ENCODE results near the gene ARL5A.

Gene ARL5A

GRCh38 chr2:151851761-151852160 lies 23.5 kb upstream of the ARL5A start:
- Histone ChIP-seq H2BK5ac (ENCODE audit: low read depth, low read length, poor library complexity) (no peak overlapping the region), H2BK120ac (ENCODE audit: insufficient read depth, low read length, poor library complexity) (no peak overlapping the region), H2AFZ (ENCODE audit: insufficient read depth, low read length, poor library complexity) (no peak overlapping the region), H3K9ac (ENCODE audit: low read length) (no peak overlapping the region), H3K4me3 (ENCODE audit: low read depth, low read length) (no peak overlapping the region), H2AK5ac (ENCODE audit: low read length) (no peak overlapping the region), H3K23ac (ENCODE audit: low read length) (no peak overlapping the region), H3K36me3 (ENCODE audit: control insufficient read depth in 1 of 2, insufficient read depth in 2 of 2, low read length in 2 of 2) (no peaks in the 10 kb centered on the region), H4K8ac (ENCODE audit: low read depth, low read length) (no peak overlapping the region), H3K79me2 (ENCODE audit: control insufficient read depth, insufficient read depth, low read length, poor library complexity) (no peaks in the 10 kb centered on the region), H2BK12ac (ENCODE audit: low read length) (no peak overlapping the region), H3K27ac (ENCODE audit: low read depth, low read length) (no peak overlapping the region), H3K9me3 (ENCODE audit: insufficient read depth, low read depth, low read length) (no peaks in the 10 kb centered on the region), H3K14ac (ENCODE audit: low read length) (no peak overlapping the region), H4K91ac (ENCODE audit: low read depth, low read length) (no peak overlapping the region), H3K18ac (ENCODE audit: low read length) (no peak overlapping the region), H3K27me3 (ENCODE audit: insufficient read depth, low read length) (no peaks in the 10 kb centered on the region), H3K4me1 (ENCODE audit: control insufficient read depth in 1 of 2, insufficient read depth in 2 of 2, low read length in 2 of 2) (no peaks in the 10 kb centered on the region), H3K79me1 (ENCODE audit: low read length) (no peaks in the 10 kb centered on the region), H4K12ac (ENCODE audit: low read depth, low read length) (no peak overlapping the region), H3K4ac (ENCODE audit: low read depth, low read length) (no peak overlapping the region), H3K4me2 (ENCODE audit: low read length) (no peak overlapping the region)
- DNase-seq = peak in 1 of 2 donors; percentile 47
- no CpG with 5 or more reads among the region's 3 CpGs for WGBS (ENCODE audit: extremely low coverage, insufficient coverage, insufficient read length)

- Histone ChIP-seq H2BK5ac (ENCODE audit: low read depth, low read length, poor library complexity) (no peak overlapping the region), H3K27me3 (ENCODE audit: insufficient read depth, low read length) (no peaks in the 10 kb centered on the region), H4K12ac (ENCODE audit: low read depth, low read length) (no peak overlapping the region), H3K79me2 (ENCODE audit: control insufficient read depth, insufficient read depth, low read length, poor library complexity) (no peaks in the 10 kb centered on the region), H3K79me1 (ENCODE audit: low read length) (no peaks in the 10 kb centered on the region), H2BK12ac (ENCODE audit: low read length) (peak overlapping the region; percentile 80), H3K4me2 (ENCODE audit: low read length) (no peak overlapping the region), H3K18ac (ENCODE audit: low read length) (no peak overlapping the region), H3K14ac (ENCODE audit: low read length) (no peak overlapping the region), H3K23ac (ENCODE audit: low read length) (no peak overlapping the region), H3K9me3 (ENCODE audit: insufficient read depth, low read depth, low read length) (no peaks in the 10 kb centered on the region), H2BK120ac (ENCODE audit: insufficient read depth, low read length, poor library complexity) (peak overlapping the region; percentile 14), H2AFZ (ENCODE audit: insufficient read depth, low read length, poor library complexity) (no peak overlapping the region), H3K27ac (ENCODE audit: low read depth, low read length) (no peak overlapping the region), H2AK5ac (ENCODE audit: low read length) (no peak overlapping the region), H4K91ac (ENCODE audit: low read depth, low read length) (no peak overlapping the region), H4K8ac (ENCODE audit: low read depth, low read length) (no peak overlapping the region), H3K4me1 (ENCODE audit: control insufficient read depth in 1 of 2, insufficient read depth in 2 of 2, low read length in 2 of 2) (peaks cover 0 to 1% of the 10 kb centered on the region in 2 experiments), H3K9ac (ENCODE audit: low read length) (no peak overlapping the region), H3K4ac (ENCODE audit: low read depth, low read length) (no peak overlapping the region), H3K4me3 (ENCODE audit: low read depth, low read length) (no peak overlapping the region), H3K36me3 (ENCODE audit: control insufficient read depth in 1 of 2, insufficient read depth in 2 of 2, low read length in 2 of 2) (no peaks in the 10 kb centered on the region)
- DNase-seq = no peak
- WGBS (ENCODE audit: extremely low coverage, insufficient coverage, insufficient read length) = no CpG with 5 or more reads among the region's 4 CpGs
These were observed 21.3 kb upstream of the ARL5A start for GRCh38 chr2:151849413-151850010.

GRCh38 chr2:151845884-151846283 lies 17.7 kb upstream of the ARL5A start:
- no peak overlapping the region for H3K18ac ChIP-seq (ENCODE audit: low read length)
- WGBS (ENCODE audit: extremely low coverage, insufficient coverage, insufficient read length) = no CpG with 5 or more reads among the region's 2 CpGs
- H3K4me1 ChIP-seq (ENCODE audit: control insufficient read depth in 1 of 2, insufficient read depth in 2 of 2, low read length in 2 of 2) = peaks cover 6 to 12% of the 10 kb centered on the region in 2 experiments
- no peak overlapping the region for H2BK120ac ChIP-seq (ENCODE audit: insufficient read depth, low read length, poor library complexity)
- H3K4me3 ChIP-seq (ENCODE audit: low read depth, low read length) = no peak overlapping the region
- H3K79me1 ChIP-seq (ENCODE audit: low read length) = peaks cover 7% of the 10 kb centered on the region
- no peak overlapping the region for H2BK12ac ChIP-seq (ENCODE audit: low read length)
- H4K12ac ChIP-seq (ENCODE audit: low read depth, low read length) = no peak overlapping the region
- H2BK5ac ChIP-seq (ENCODE audit: low read depth, low read length, poor library complexity) = no peak overlapping the region
- H2AK5ac ChIP-seq (ENCODE audit: low read length) = no peak overlapping the region
- H3K36me3 ChIP-seq (ENCODE audit: control insufficient read depth in 1 of 2, insufficient read depth in 2 of 2, low read length in 2 of 2) = no peaks in the 10 kb centered on the region
- H3K4ac ChIP-seq (ENCODE audit: low read depth, low read length) = no peak overlapping the region
- no peak overlapping the region for H3K9ac ChIP-seq (ENCODE audit: low read length)
- H2AFZ ChIP-seq (ENCODE audit: insufficient read depth, low read length, poor library complexity) = no peak overlapping the region
- H3K27ac ChIP-seq (ENCODE audit: low read depth, low read length) = no peak overlapping the region
- no peaks in the 10 kb centered on the region for H3K27me3 ChIP-seq (ENCODE audit: insufficient read depth, low read length)
- H3K14ac ChIP-seq (ENCODE audit: low read length) = no peak overlapping the region
- H4K8ac ChIP-seq (ENCODE audit: low read depth, low read length) = no peak overlapping the region
- DNase-seq = no peak
- H3K23ac ChIP-seq (ENCODE audit: low read length) = no peak overlapping the region
- no peak overlapping the region for H4K91ac ChIP-seq (ENCODE audit: low read depth, low read length)
- no peaks in the 10 kb centered on the region for H3K9me3 ChIP-seq (ENCODE audit: insufficient read depth, low read depth, low read length)
- no peaks in the 10 kb centered on the region for H3K79me2 ChIP-seq (ENCODE audit: control insufficient read depth, insufficient read depth, low read length, poor library complexity)
- no peak overlapping the region for H3K4me2 ChIP-seq (ENCODE audit: low read length)

GRCh38 chr2:151845481-151845880 lies 17.3 kb upstream of the ARL5A start:
- Histone ChIP-seq H3K23ac (ENCODE audit: low read length) (no peak overlapping the region), H3K79me1 (ENCODE audit: low read length) (peaks cover 7% of the 10 kb centered on the region), H3K9me3 (ENCODE audit: insufficient read depth, low read depth, low read length) (no peaks in the 10 kb centered on the region), H4K12ac (ENCODE audit: low read depth, low read length) (no peak overlapping the region), H3K27ac (ENCODE audit: low read depth, low read length) (no peak overlapping the region), H2AK5ac (ENCODE audit: low read length) (no peak overlapping the region), H2BK120ac (ENCODE audit: insufficient read depth, low read length, poor library complexity) (no peak overlapping the region), H3K27me3 (ENCODE audit: insufficient read depth, low read length) (no peaks in the 10 kb centered on the region), H3K4ac (ENCODE audit: low read depth, low read length) (no peak overlapping the region), H3K4me2 (ENCODE audit: low read length) (no peak overlapping the region), H4K8ac (ENCODE audit: low read depth, low read length) (no peak overlapping the region), H4K91ac (ENCODE audit: low read depth, low read length) (no peak overlapping the region), H3K18ac (ENCODE audit: low read length) (no peak overlapping the region), H3K36me3 (ENCODE audit: control insufficient read depth in 1 of 2, insufficient read depth in 2 of 2, low read length in 2 of 2) (no peaks in the 10 kb centered on the region), H3K79me2 (ENCODE audit: control insufficient read depth, insufficient read depth, low read length, poor library complexity) (no peaks in the 10 kb centered on the region), H3K4me1 (ENCODE audit: control insufficient read depth in 1 of 2, insufficient read depth in 2 of 2, low read length in 2 of 2) (peaks cover 8 to 15% of the 10 kb centered on the region in 2 experiments), H3K9ac (ENCODE audit: low read length) (no peak overlapping the region), H2BK12ac (ENCODE audit: low read length) (peak overlapping the region; percentile 61), H2AFZ (ENCODE audit: insufficient read depth, low read length, poor library complexity) (no peak overlapping the region), H3K4me3 (ENCODE audit: low read depth, low read length) (no peak overlapping the region), H2BK5ac (ENCODE audit: low read depth, low read length, poor library complexity) (no peak overlapping the region), H3K14ac (ENCODE audit: low read length) (no peak overlapping the region)
- DNase-seq = no peak
- no CpG with 5 or more reads among the region's 4 CpGs for WGBS (ENCODE audit: extremely low coverage, insufficient coverage, insufficient read length)
